Peyer's patch (tissue), 4 donors: ENCODE measurements around the gene KCTD15. TPM values are rescaled to one million over a fixed set of nuclear protein-coding genes. Genes with fewer than 3 reads are reported as not detected.

Experiments used
- DNase-seq, 3 donors: peaks; one replicate each; pipeline ENCODE4 v3.0.0-alpha.2; 2017 to 2019
- H3K27ac ChIP-seq, 4 donors: fragments of 200-600 bp; sonication (generic); one replicate each; pipeline ENCODE4 v1.5.1; 2016 to 2019
- H3K27me3 ChIP-seq, 2 donors: fragments of 200-600 bp; sonication (generic); one replicate each; pipeline ENCODE4 v1.5.1; 2019
- H3K36me3 ChIP-seq, 3 donors: fragments of 200-600 bp; sonication (generic); one replicate each; pipeline ENCODE4 v1.5.1; 2016 to 2019
- H3K4me1 ChIP-seq, 4 donors: fragments of 200-600 bp; sonication (generic); one replicate each; pipeline ENCODE4 v1.5.1; 2016 to 2019
- H3K4me3 ChIP-seq, 4 donors: fragments of 200-600 bp; sonication (generic); 1 replicate in 3 of 4; 2 replicates in 1 of 4; pipeline ENCODE4 v1.5.1; 2016 to 2019; ENCODE audit warnings: mild to moderate bottlenecking in 1 of 4
- H3K9me3 ChIP-seq, 4 donors: fragments of 200-600 bp; sonication (generic); one replicate each; pipeline ENCODE4 v1.5.1; 2016 to 2019; ENCODE audit warnings: mild to moderate bottlenecking in 1 of 4
- POLR2A ChIP-seq, 2 donors: fragments of 450-650 bp; IDR thresholded peaks; one replicate each; pipeline ENCODE4 v1.5.1; 2017; ENCODE audit warnings: antibody characterized with exemption in 2 of 2, mild to moderate bottlenecking in 2 of 2, moderate library complexity in 2 of 2
- total RNA-seq, 4 donors: library from RNA; depleted of rRNA; stranded (reverse); fragments of >200 nt; gene quantifications; one replicate each; pipeline ENCODE4 v1.1.0, GENCODE V29; 2016
- TF ChIP-seq, protein P1 (sequence below), 6 experiments: fragments of 450-650 bp in 4 of 6; fragments of 200-600 bp in 2 of 6; sonication (generic) in 1 of 6; IDR thresholded peaks; one replicate each; pipeline ENCODE4 v1.5.1; 2017 to 2019; ENCODE audit warnings: antibody characterized with exemption in 6 of 6, mild to moderate bottlenecking in 3 of 6, moderate library complexity in 1 of 6

KCTD15 gene
- total RNA-seq, 4 donors from 2014 or later, result 5.4 to 33.5 (median 21.6) TPM

DNA sequence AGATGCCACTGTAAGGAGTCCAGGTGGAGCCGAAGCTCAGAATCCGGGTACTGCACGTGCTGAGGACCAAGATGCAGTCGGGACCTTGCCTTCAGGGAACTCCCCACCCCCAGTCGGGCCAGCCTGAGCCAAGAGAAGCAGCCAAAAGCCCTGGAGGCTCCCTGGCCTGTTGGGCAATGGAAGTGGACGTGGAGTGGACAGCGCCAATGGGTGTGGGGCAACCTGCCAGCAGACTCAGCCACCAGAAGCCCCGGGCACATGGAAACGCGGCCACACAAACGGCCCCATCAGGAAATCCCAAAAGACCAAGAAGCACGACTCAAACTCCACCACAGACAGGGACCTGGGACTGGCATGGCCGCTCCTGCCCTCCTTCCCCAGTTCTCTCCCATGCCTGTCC lies 30.0 kb upstream of the KCTD15 start:
- Histone ChIP-seq H3K4me1 (no peaks in the 10 kb centered on the region), H3K4me3 (no peak overlapping the region), H3K27me3 (no peaks in the 10 kb centered on the region), H3K9me3 (no peaks in the 10 kb centered on the region), H3K36me3 (no peaks in the 10 kb centered on the region), H3K27ac (no peak overlapping the region)
- no peak for DNase-seq
- no peak for TF ChIP-seq POLR2A (IDR thresholded peaks at IDR 0.05)
- TF ChIP-seq, protein P1, sequence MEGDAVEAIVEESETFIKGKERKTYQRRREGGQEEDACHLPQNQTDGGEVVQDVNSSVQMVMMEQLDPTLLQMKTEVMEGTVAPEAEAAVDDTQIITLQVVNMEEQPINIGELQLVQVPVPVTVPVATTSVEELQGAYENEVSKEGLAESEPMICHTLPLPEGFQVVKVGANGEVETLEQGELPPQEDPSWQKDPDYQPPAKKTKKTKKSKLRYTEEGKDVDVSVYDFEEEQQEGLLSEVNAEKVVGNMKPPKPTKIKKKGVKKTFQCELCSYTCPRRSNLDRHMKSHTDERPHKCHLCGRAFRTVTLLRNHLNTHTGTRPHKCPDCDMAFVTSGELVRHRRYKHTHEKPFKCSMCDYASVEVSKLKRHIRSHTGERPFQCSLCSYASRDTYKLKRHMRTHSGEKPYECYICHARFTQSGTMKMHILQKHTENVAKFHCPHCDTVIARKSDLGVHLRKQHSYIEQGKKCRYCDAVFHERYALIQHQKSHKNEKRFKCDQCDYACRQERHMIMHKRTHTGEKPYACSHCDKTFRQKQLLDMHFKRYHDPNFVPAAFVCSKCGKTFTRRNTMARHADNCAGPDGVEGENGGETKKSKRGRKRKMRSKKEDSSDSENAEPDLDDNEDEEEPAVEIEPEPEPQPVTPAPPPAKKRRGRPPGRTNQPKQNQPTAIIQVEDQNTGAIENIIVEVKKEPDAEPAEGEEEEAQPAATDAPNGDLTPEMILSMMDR (IDR thresholded peaks at IDR 0.05), result no peak

DNA sequence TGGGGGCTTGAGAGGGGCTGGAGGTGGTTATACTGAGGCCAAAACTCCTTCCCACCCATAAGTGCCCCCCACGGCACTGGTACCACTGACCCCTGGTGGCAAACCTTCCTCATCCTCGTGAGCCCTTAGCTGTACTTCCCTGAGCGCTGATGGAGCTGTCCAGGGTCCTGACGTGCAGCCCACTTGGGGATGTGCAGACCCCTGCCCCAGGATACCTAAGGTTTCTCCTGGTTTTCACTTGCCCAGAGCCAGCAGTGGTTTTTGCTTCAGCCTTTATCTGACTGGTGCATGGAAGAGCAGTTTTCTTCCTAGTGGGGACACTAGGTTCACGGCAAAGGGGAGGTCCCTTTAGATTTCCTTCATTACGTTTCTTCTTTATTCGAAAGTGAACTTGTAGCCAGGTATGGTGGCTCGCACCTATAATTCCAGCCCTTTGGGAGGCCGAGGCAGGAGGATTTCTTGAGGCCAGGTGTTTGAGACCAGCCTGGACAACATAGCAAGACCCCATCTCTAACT lies 28.7 kb upstream of the KCTD15 start:
- Histone ChIP-seq H3K4me3 (no peak overlapping the region), H3K36me3 (no peaks in the 10 kb centered on the region), H3K27ac (no peak overlapping the region), H3K9me3 (no peaks in the 10 kb centered on the region), H3K27me3 (no peaks in the 10 kb centered on the region), H3K4me1 (no peaks in the 10 kb centered on the region)
- TF ChIP-seq, protein P1 (IDR thresholded peaks at IDR 0.05), result no peak
- no peak for TF ChIP-seq POLR2A (IDR thresholded peaks at IDR 0.05)
- DNase-seq, result no peak

DNA sequence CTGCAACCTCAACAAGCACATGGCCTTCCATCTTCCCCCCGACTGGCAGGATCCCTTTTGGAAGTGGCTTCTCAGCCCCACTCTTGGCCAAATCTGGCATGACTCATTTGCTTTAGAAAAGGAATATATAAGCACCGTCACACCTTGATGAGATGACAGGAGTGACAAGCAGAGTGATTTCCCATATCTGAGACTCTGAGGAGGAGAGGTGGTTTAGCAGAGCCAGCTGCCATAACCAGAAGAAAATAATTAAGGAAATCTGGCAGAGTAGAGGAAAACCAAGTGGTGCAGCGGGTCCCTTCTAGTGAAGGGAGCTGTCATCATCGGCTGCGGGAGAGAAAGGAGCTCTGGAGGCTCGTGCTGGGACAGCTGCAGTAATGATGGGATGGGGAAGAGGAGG lies 27.5 kb upstream of the KCTD15 start:
- Histone ChIP-seq H3K27me3 (no peaks in the 10 kb centered on the region), H3K36me3 (no peaks in the 10 kb centered on the region), H3K27ac (no peak overlapping the region), H3K9me3 (no peaks in the 10 kb centered on the region), H3K4me3 (no peak overlapping the region), H3K4me1 (no peaks in the 10 kb centered on the region)
- DNase-seq, result no peak
- TF ChIP-seq, protein P1 (IDR thresholded peaks at IDR 0.05), result no peak
- TF ChIP-seq POLR2A (IDR thresholded peaks at IDR 0.05), result no peak

DNA sequence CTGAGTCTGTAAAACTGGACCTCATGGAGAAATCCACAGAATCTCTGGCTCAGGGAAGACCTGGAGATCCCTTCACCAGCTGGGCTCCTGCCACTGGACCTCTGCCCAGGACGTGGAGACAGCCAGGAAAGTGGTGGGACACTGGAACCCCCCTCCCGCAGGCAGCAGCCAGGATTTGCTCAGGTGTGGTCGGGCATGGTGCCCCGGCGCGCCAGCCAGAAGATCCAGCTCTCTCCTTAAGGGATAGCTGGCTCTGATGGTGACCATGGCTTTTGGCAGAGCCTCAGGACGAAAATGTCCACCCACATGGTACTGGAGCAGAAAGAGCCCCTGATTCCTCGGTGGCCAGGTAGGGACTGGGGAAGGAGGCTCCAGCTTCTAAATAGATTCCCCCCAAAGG lies 26.6 kb upstream of the KCTD15 start:
- H3K27me3 ChIP-seq, result no peaks in the 10 kb centered on the region

DNA sequence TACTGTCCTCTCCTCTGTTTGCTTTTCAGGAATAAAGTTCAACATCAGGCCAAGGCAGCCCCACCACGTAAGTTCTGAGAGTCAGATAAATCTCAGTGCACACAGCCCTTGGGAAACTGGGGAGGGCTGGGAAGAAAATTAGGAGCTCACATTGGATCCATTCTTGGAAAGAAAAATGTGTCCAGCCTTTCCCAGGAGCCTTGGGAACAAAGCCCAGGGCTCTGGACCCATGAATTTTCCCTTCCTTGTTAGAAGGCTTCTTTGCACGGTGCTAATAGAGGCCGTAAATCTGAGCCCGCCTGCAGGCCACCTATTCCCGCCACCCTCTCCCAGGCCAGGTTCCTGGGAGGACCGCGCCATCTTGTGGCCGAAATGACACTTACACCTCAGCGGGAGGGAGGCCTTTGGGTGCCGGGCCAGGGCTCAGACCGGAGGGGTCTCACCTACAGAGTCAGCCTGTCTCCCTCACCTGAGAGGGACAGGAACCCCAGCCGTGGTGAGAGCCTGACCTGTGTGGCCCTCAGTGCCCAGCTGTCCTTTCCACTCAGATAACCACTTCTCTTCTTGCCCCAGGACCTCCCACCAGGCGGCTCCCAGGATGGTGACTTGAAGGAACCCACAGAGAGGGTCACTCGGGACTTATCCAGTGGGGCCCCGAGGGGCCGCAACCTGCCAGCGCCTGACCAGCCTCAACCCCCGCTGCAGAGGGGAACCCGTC lies 25.1 kb upstream of the KCTD15 start:
- Histone ChIP-seq H3K27ac (no peak overlapping the region), H3K4me3 (no peak overlapping the region), H3K4me1 (no peaks in the 10 kb centered on the region), H3K9me3 (no peaks in the 10 kb centered on the region), H3K36me3 (no peaks in the 10 kb centered on the region), H3K27me3 (no peaks in the 10 kb centered on the region)
- DNase-seq, result peak; percentile 35 to 82 (median 80)
- TF ChIP-seq, protein P1 (IDR thresholded peaks at IDR 0.05), result peak; percentile 25 to 90 (median 73)
- no peak for TF ChIP-seq POLR2A (IDR thresholded peaks at IDR 0.05)

More for the DNA sequence above, 26.6 kb upstream of the KCTD15 start:
- Histone ChIP-seq H3K4me3 (no peak overlapping the region), H3K9me3 (no peaks in the 10 kb centered on the region), H3K27ac (no peak overlapping the region), H3K36me3 (no peaks in the 10 kb centered on the region), H3K4me1 (no peaks in the 10 kb centered on the region)
- TF ChIP-seq, protein P1 (IDR thresholded peaks at IDR 0.05), result no peak
- TF ChIP-seq POLR2A (IDR thresholded peaks at IDR 0.05), result no peak
- no peak for DNase-seq
